Endometrial microvascular endothelial cells (primary cell): ENCODE results near the gene PACRG. TPM values are rescaled to one million over a fixed set of nuclear protein-coding genes. Genes with fewer than 3 reads are reported as not detected.

ENCODE experiments used
- in situ Hi-C: cut with HindIII; loops from 2 replicates; pipeline ENCODE4 v1.10.0; 2017; ENCODE audit warnings: low sequenced_read_pairs, low pct_unique_long_range_greater_than_20kb; ENCODE audit errors: inconsistent ontology term
- total RNA-seq: library from RNA; depleted of rRNA; stranded (reverse); fragments of >200 nt; gene quantifications from one replicate; pipeline ENCODE4 v1.2.3, GENCODE V29; 2015; ENCODE audit errors: inconsistent ontology term

The PACRG gene
- total RNA-seq, 1 donor from 2014 or later, result not detected

GRCh38 chr6:162904069-162904663 is 176.4 kb downstream of the PACRG start:
- in situ Hi-C loops, result no loop called here

- in situ Hi-C loops, result no loop called here
Observed at GRCh38 chr6:162906479-162906878, 178.7 kb downstream of the PACRG start.

GRCh38 chr6:162907876-162908481 is 180.2 kb downstream of the PACRG start:
- in situ Hi-C loops, result no loop called here

DNA sequence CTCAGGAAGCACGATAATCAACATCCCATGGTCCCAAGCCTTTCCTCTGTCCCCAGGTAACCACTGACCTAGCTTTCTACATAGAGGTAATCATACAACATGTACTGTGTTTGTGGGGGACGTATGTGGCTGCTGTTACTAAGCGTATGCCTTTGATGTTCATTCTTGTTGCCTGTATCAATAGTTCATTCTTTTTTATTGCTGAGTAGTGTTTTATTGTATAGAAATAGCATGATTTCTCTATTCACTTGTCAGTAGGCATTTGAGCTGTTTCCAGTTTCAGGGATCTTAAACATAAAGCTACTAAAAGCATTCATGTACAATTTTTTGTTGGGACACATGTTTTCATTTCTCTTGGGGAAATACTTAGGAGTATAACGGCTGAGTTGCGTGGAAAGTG is 185.4 kb downstream of the PACRG start:
- in situ Hi-C loops, result no loop called here

DNA sequence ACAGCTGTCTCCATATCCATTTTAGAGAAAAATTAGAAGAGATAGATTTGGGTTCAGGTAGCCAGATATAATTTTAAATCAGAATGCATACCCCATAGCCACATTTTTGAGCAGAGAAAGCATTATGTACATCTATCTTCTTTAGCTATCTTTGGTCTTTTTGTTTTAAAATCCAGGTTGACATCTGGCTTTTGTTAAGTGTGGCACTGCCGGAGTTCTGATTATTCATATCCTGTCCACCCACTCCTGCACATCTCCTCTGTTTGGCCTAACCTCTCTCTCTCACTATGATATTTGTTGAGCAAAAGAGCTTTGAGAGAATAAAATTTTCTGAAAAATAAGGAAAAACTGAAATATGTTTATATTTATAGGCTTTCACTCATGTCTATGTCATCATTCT is 189.7 kb downstream of the PACRG start:
- in situ Hi-C loops, result no loop called here

DNA sequence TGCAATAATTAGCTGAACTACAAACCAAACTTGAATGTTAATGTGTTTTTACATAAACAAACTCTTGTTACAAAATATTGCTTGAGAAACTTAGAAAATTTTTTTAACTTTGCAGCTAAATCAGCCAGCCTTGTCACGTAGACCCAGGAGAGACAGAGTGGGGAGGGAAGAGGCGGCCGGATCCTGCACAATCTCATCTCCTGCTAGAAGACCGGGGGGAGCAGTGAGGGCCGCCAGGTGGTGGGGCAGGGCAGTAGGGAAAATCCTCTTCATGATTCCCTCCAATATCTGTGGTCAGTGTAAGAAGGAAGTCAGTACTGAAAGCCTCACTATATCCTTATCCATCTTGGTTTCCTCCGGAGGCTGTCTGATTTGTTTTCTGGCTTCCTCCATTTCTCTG is 193.3 kb downstream of the PACRG start:
- in situ Hi-C loops, result no loop called here

GRCh38 chr6:162921510-162922040 is 193.8 kb downstream of the PACRG start:
- in situ Hi-C loops, result no loop called here

DNA sequence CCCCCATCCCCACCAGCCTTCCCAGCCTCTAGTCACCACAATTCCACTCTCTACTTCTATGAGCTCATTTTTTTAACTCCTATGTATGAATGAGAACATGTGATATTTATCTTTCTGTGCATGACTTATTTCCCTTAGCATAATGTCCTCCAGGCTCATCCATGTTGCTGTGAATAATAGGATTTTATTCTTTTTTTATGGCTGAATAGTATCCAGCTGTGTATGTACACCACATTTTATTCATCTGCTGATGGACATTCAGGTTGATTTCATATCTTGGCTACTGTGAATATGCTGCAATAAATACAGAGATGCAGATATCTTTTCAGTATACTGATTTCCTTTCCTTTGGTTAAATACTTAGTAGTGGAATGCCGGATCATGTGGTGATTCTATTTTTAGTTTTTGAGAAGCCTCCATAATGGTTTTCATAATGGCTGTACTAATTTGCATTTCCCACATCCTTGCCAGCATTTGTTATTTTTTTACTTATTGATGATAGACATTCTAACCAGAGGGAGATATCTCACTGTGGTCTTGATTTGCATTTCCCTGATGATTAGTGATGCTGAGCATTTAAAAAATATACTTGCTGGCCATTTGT is 194.9 kb downstream of the PACRG start:
- in situ Hi-C loops, result no loop called here

- in situ Hi-C loops, result no loop called here
Observed at GRCh38 chr6:162934844-162935243, 207.1 kb downstream of the PACRG start.

DNA sequence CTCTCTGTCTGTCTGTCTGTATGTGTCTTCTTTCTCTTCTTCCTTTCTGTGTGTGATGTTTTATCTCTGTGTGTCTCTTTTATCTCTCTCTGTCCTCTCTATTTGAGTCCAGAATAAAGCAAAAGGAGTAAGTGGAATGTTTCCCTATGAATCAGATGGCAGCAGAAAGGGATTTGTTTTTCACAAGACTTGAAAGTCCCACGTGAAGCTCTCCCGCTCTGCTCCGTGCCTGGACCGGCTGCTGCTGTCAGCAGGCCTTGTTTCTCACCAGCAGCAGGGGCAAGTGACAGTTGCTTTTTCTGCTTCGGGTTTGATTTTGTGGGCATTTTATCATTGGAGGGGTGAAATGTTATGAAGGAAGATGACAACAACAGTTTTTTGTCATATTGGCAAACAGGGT is 212.7 kb downstream of the PACRG start:
- in situ Hi-C loops, result no loop called here

- in situ Hi-C loops, result no loop called here
Observed at GRCh38 chr6:162941128-162941527, 213.4 kb downstream of the PACRG start.

GRCh38 chr6:162942866-162943265 is 215.1 kb downstream of the PACRG start:
- in situ Hi-C loops, result no loop called here

- in situ Hi-C loops, result no loop called here
Observed at GRCh38 chr6:162943369-162943768, 215.6 kb downstream of the PACRG start.

GRCh38 chr6:162951164-162951743 is 223.5 kb downstream of the PACRG start:
- in situ Hi-C loops, result no loop called here

DNA sequence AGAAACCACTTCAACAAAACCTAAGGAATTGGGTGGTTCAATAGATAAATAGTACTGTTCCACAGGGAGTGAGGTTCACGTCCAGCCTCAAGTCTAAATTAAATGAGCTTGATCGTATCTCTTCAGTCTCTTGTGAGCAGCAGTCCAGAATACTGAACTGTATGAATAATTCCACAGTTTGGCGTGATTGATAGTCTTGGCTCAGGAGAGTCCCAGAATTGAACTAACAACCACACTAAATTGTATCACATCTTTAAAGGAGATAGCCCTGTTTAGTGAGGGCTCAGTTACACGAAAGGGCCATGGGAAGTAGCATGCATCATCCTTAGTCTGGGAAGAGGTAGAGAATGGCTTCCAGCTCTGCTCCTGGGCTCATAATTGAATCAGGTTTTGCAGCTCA is 224.6 kb downstream of the PACRG start:
- in situ Hi-C loops, result no loop called here

DNA sequence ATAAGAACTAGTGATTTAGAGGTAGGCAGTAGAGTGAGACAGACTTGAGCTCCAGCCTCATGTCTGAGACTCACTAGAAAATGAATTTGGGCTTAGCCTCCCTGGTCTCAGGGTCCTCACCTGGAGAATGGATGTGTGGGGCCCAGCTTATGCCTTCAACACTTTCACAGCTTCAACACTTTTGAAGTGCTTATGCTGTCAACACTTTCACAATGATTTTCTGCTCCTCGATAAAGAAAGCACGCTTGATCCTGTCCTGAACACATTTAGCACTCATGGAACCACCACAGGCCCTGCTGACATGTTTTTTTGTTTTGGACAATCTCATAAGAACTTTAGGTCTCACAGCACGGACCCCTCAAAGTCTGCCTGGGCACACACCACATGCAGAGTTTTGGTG is 229.3 kb downstream of the PACRG start:
- in situ Hi-C loops, result no loop called here

- in situ Hi-C loops, result no loop called here
Observed at GRCh38 chr6:162960679-162961457, 233.1 kb downstream of the PACRG start.

DNA sequence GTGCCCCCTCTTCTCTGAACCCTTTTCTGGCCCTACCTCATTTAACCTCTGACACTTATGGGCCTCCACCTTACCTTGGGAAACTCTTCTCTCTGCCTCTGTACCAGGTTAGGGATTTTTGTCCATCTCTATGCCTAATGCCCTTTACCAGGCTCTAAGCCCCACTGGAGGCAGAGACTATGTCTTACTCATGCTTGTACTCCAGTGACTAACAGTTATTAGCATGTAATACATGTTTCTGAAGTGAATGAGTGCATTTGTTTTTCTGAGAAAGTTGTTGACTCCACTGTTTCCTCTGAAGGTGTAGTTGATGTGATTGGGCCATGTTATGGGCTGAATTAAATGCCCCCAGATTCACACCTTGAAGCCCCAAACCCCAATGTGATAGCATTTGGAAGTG is 234.3 kb downstream of the PACRG start:
- in situ Hi-C loops, result no loop called here

DNA sequence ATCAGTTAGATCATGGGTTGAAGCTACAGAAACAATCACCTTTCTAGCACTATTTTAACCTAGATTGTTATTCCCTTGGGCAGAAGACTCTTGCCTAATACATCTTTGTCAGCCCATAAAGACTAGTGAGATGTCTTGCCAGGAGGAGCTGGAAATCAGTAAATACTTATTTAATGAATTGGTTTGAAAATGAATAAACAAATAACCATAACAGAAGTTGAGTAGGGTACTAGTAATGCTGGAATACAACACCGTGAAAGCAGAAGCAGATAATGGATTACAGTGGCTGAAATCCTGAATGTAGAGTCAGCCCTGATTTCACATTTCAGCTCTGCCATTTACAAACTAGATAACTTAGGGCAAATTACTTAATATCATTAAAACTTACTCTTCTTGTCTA is 236.1 kb downstream of the PACRG start:
- in situ Hi-C loops, result no loop called here
